Effector memory CD4-positive, alpha-beta T cell (primary cell): Measurements from ENCODE around the gene FADD.
"Not testable (repeated sequence)": the region's sequence is repeated elsewhere in the genome, so short reads cannot be mapped to it uniquely, and the experiment has no call there.

Source experiments
- DNase-seq, 3 donors: peaks; one replicate each; pipeline ENCODE4 v3.0.0-alpha.2; 2020
- H3K27ac ChIP-seq: 2 replicates; pipeline ENCODE4 v1.7.0; 2013; ENCODE audit warnings: mild to moderate bottlenecking, low read length, moderate library complexity; ENCODE audit not compliant: insufficient read depth, poor library complexity, severe bottlenecking
- H3K27me3 ChIP-seq: replicated peaks from 2 replicates; pipeline ENCODE4 v1.7.0; 2013; ENCODE audit warnings: mild to moderate bottlenecking, low read length; ENCODE audit not compliant: insufficient read depth, control insufficient read depth, poor library complexity, severe bottlenecking
- H3K36me3 ChIP-seq: 2 replicates; pipeline ENCODE4 v1.7.0; 2013; ENCODE audit warnings: mild to moderate bottlenecking, low read length, moderate library complexity; ENCODE audit not compliant: control insufficient read depth, insufficient read depth
- H3K4me1 ChIP-seq: 2 replicates; pipeline ENCODE4 v1.7.0; 2013; ENCODE audit warnings: low read length, mild to moderate bottlenecking; ENCODE audit not compliant: control insufficient read depth, insufficient read depth, poor library complexity, severe bottlenecking
- H3K4me3 ChIP-seq: 2 replicates; pipeline ENCODE4 v1.7.0; 2013; ENCODE audit warnings: low read length, low read depth, mild to moderate bottlenecking; ENCODE audit not compliant: insufficient read depth, poor library complexity, severe bottlenecking
- H3K9me3 ChIP-seq: 2 replicates; pipeline ENCODE4 v1.7.0; 2013; ENCODE audit warnings: mild to moderate bottlenecking, low read length, moderate library complexity; ENCODE audit not compliant: control insufficient read depth

The FADD gene

GRCh38 chr11:70217388-70217787 lies 14.3 kb downstream of the FADD start:
- not testable (repeated sequence) for H3K4me3 ChIP-seq, H3K9me3 ChIP-seq, H3K27ac ChIP-seq, H3K36me3 ChIP-seq, DNase-seq, H3K27me3 ChIP-seq, H3K4me1 ChIP-seq

- H3K4me1 ChIP-seq, H3K27me3 ChIP-seq, H3K36me3 ChIP-seq, H3K9me3 ChIP-seq, DNase-seq, H3K4me3 ChIP-seq, H3K27ac ChIP-seq: not testable (repeated sequence)
Measured at GRCh38 chr11:70218076-70218475, 15.0 kb downstream of the FADD start.

GRCh38 chr11:70220136-70220535 lies 17.0 kb downstream of the FADD start:
- Histone ChIP-seq H3K27ac (no peak overlapping the region), H3K36me3 (no peaks in the 10 kb centered on the region), H3K4me3 (no peak overlapping the region), H3K27me3 (no peaks in the 10 kb centered on the region), H3K4me1 (no peaks in the 10 kb centered on the region), H3K9me3 (no peaks in the 10 kb centered on the region)
- no peak for DNase-seq

GRCh38 chr11:70220920-70221319 lies 17.8 kb downstream of the FADD start:
- H3K27ac ChIP-seq: no peak overlapping the region
- no peaks in the 10 kb centered on the region for H3K4me1 ChIP-seq
- no peaks in the 10 kb centered on the region for H3K36me3 ChIP-seq
- no peak for DNase-seq
- H3K4me3 ChIP-seq: no peak overlapping the region
- H3K27me3 ChIP-seq: no peaks in the 10 kb centered on the region
- no peaks in the 10 kb centered on the region for H3K9me3 ChIP-seq

- Histone ChIP-seq H3K9me3 (no peaks in the 10 kb centered on the region), H3K4me1 (no peaks in the 10 kb centered on the region), H3K4me3 (no peak overlapping the region), H3K27ac (no peak overlapping the region), H3K36me3 (no peaks in the 10 kb centered on the region), H3K27me3 (no peaks in the 10 kb centered on the region)
- DNase-seq: no peak
Measured at GRCh38 chr11:70225681-70226177, 22.6 kb downstream of the FADD start.

- no peaks in the 10 kb centered on the region for H3K9me3 ChIP-seq
- H3K4me3 ChIP-seq: no peak overlapping the region
- DNase-seq: no peak
- H3K27me3 ChIP-seq: no peaks in the 10 kb centered on the region
- H3K36me3 ChIP-seq: no peaks in the 10 kb centered on the region
- H3K27ac ChIP-seq: no peak overlapping the region
- H3K4me1 ChIP-seq: no peaks in the 10 kb centered on the region
Measured at GRCh38 chr11:70226183-70226582, 23.1 kb downstream of the FADD start.

GRCh38 chr11:70226967-70227366 lies 23.9 kb downstream of the FADD start:
- no peaks in the 10 kb centered on the region for H3K27me3 ChIP-seq
- H3K27ac ChIP-seq: no peak overlapping the region
- DNase-seq: no peak
- no peaks in the 10 kb centered on the region for H3K9me3 ChIP-seq
- H3K4me3 ChIP-seq: no peak overlapping the region
- no peaks in the 10 kb centered on the region for H3K4me1 ChIP-seq
- no peaks in the 10 kb centered on the region for H3K36me3 ChIP-seq

- Histone ChIP-seq H3K9me3 (no peaks in the 10 kb centered on the region), H3K27me3 (no peaks in the 10 kb centered on the region), H3K4me3 (no peak overlapping the region), H3K36me3 (no peaks in the 10 kb centered on the region), H3K27ac (no peak overlapping the region), H3K4me1 (no peaks in the 10 kb centered on the region)
- DNase-seq: no peak
Measured at GRCh38 chr11:70229737-70230136, 26.6 kb downstream of the FADD start.

- Histone ChIP-seq H3K4me1 (no peaks in the 10 kb centered on the region), H3K27ac (no peak overlapping the region), H3K36me3 (no peaks in the 10 kb centered on the region), H3K9me3 (no peaks in the 10 kb centered on the region), H3K27me3 (no peaks in the 10 kb centered on the region), H3K4me3 (no peak overlapping the region)
- DNase-seq: no peak
Measured at GRCh38 chr11:70230151-70230839, 27.2 kb downstream of the FADD start.

- H3K27ac ChIP-seq: no peak overlapping the region
- no peaks in the 10 kb centered on the region for H3K36me3 ChIP-seq
- H3K27me3 ChIP-seq: no peaks in the 10 kb centered on the region
- no peak overlapping the region for H3K4me3 ChIP-seq
- no peaks in the 10 kb centered on the region for H3K4me1 ChIP-seq
- DNase-seq: no peak
- H3K9me3 ChIP-seq: no peaks in the 10 kb centered on the region
Measured at GRCh38 chr11:70230840-70231710, 28.0 kb downstream of the FADD start.
